ACHN (cell line): ENCODE measurements around the gene ASB10.

Experiments
- DNase-seq: peaks from one replicate; pipeline ENCODE4 v3.0.0-alpha.2; 2015
- in situ Hi-C: cut with HindIII; loops from 2 replicates; pipeline ENCODE4 v1.10.0; 2017; ENCODE audit warnings: low sequenced_read_pairs, low pct_ligation_motif_present, low pct_unique_long_range_greater_than_20kb

The ASB10 gene

DNA sequence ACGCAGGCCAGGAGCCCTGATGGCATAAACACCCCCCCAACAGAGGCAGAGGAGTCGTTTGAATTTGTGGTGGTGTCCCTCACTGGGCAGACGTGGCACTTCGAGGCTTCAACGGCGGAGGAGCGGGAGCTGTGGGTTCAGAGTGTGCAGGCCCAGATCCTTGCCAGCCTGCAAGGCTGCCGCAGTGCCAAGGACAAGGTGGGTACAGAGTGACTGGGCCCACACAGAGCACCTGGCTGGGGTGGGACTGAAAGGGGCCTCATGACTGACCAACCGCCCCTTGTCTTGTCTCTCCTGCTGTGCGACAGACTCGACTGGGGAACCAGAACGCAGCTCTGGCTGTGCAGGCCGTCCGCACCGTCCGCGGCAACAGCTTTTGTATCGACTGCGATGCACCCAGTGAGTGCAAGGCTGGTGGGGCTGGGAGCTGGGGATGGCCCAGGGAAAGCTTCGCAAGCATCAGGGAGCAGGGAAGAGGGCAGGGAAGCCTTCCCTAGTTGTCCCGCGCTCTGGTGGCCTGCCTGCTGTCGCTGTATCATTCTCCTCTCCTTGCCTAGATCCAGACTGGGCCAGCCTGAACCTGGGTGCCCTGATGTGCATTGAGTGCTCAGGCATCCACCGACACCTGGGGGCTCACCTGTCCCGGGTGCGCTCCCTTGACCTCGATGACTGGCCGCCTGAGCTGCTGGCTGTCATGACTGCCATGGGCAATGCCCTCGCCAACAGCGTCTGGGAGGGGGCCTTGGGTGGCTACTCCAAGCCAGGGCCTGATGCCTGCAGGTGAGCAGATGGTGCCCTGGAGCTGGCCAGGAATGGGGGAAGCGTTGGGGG, 45.0 kb downstream of the ASB10 start:
- no peak for DNase-seq
- in situ Hi-C loops, result no loop called here

DNA sequence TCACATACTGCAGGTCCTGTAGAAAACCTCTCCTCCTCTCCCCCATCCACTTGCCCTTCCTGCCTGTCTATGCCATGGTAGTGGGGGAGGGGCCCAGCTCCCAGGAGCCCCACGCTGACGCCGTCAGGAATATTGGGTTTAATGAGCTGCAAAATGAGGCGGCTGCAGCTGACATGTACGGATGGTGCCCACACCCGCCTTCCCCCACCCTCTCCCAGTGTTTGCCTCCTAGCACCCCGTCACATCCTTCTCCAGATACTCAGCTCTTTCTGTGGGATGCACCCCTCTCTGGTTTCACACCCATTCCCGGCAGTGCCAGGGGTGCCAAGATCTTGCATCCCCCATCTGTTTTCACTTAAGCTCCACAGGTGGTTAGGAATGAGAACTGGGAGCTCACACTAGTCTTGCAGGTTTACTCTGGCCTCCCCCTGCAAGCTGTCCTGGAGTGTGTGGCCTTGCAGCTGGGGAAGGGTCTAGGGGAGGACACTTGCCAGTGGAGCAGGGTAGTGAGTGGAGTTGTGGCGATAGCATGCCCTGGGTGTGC, 45.7 kb downstream of the ASB10 start:
- DNase-seq, result no peak
- in situ Hi-C loops, result no loop called here

DNA sequence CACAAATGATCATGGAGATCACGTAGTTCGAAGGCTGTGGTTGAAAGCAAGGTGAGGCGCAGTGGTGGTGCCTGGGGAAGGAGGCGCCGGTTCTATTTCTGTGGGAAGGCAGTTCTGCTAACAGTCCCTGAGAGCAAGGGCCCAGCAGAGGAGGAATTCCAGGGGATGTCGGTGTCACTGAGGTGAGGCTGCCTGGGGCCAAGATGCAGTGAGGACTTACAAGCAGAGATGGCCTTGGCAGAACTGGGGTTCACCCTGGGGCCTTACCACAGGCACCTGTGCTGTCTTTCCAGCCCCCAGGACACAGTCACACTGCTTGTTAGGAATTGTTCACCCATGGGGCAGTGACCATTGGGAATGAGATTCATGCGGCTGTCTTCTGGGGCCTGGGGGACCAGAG, 46.2 kb downstream of the ASB10 start:
- in situ Hi-C loops, result no loop called here
- no peak for DNase-seq

DNA sequence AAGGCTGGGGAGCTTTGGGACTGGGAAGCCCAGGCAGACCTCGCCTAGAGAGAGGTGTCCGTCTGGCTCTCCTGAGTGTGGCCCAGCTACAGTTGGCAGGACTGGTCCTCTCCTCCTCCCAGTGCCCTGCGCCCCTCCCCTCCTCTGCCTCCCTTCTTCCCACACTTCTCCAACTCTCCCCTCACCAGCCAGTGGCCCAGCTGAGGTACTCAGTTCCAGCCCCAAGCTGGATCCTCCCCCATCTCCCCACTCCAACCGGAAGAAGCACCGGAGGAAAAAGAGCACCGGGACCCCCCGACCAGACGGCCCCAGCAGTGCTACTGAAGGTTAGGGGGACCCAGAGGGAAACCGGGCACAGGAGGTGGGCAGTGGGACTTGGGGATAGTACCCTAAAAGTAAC, 47.3 kb downstream of the ASB10 start:
- DNase-seq, result no peak
- in situ Hi-C loops, result no loop called here

DNA sequence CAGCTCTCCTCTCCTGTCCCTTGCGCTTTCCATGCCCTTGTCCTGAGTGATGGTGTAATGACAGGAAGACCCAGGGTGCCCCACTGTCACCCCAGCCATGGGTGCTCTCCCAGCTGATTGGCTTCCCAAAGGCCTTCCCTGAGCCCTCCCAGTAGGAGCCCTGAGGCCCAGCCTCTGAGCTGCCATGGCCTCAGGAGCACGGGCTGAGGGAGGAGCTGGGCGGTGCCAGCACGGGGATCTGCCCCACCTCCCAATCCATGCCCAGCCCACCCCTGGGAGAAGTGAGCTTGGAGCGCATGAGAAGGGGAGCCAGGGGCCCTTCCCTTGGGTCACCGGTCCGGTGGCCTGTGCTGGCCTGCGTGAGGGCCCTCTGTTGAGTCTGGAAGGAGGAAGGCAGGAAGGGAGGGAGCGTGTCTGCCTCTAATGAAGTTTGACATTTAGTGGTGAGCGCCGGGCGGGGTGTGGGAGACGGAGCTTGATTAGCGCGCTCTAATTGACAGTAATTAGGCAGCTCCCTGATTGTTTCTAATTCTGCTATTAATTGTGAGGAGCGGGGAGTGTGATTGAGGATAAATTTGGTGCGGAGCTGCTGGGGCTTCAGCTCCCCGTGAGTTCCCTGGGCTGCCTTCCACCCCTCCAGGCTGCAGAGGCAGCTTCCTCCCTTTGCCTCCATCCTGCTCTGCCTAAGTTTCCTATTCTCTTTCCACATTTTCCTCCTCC, 47.8 kb downstream of the ASB10 start:
- in situ Hi-C loops, result no loop called here
- DNase-seq, result no peak

DNA sequence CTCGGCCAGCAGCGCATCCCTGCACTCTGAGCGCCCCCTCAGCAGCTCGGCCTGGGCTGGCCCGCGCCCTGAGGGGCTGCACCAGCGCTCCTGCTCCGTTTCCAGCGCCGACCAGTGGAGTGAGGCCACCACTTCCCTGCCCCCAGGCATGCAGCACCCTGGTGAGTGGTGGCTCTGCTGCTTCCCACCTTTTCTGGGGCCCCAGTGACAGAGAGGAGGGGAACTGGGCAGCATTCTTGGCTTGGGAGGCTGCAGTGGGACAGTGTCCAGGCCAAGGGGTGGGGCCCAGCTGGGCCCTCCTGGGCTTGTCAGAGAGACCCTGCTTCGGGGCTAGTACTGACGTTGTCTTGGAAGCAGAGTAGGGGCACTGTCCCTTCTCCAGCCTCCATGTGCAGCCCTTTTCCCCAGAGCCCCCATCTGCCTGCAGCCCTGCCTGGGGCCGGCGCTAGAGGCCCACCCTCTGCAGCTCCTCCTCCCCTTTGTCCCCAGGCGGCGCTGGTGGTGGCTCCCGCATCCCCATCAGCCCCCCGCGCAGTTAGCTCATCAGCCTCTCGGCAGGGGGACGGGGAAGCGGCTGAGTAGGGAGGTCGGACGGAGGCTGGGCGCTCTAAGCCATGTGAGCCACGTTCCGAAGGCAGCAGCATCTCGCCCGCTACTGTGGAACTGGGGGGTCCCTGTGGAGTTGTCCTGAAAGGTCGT, 48.7 kb downstream of the ASB10 start:
- DNase-seq, result no peak
- in situ Hi-C loops, result no loop called here

DNA sequence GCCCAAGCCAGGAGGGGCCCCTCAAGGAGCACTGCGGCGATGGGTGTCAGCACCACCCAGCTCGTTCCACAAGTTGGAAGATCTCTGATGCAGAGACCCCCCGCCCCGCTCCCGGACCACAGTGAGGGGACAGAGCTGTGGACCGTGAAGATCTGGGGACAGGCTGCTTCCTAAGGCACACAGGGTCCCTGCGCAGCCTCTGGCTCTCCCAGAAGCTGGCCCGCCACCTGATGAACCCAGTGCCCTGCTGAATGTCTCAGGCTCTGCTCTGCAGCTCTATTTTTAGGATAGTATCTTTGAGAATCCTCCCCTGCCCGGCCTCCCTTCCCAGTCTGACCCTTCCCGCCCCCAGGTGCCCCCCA, 49.3 kb downstream of the ASB10 start:
- no peak for DNase-seq
- in situ Hi-C loops, result no loop called here

DNA sequence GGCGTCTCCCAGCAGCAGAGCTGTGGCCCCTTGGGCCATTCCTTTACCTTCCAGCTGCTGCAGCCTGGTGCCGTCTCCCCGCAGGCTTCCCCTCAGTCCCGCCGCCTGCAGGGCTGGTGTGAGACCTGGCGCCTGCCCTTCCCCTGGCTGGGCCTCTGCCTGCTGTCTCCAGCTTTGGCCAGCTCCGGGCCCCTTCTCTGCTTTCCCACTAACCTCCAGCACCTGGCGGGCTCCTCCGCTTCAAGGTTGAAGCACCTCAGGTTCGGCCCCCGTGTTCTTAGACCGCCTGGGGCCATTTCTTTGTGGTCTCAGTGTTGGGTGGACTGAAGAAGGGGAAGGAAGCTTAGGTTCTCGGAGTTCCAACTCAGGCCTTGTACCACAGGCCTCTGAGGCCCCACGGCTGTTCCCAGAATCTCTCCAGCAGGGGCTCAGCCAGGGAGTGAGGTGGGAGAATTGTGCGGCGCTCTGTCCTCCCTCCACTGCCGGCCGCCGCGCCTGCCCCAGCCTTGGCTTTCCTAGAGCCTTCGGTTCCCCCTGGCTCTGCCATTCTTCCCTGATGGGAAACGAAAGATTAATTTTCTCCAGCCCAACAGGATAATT, 49.9 kb downstream of the ASB10 start:
- DNase-seq, result no peak
- in situ Hi-C loops, result no loop called here

DNA sequence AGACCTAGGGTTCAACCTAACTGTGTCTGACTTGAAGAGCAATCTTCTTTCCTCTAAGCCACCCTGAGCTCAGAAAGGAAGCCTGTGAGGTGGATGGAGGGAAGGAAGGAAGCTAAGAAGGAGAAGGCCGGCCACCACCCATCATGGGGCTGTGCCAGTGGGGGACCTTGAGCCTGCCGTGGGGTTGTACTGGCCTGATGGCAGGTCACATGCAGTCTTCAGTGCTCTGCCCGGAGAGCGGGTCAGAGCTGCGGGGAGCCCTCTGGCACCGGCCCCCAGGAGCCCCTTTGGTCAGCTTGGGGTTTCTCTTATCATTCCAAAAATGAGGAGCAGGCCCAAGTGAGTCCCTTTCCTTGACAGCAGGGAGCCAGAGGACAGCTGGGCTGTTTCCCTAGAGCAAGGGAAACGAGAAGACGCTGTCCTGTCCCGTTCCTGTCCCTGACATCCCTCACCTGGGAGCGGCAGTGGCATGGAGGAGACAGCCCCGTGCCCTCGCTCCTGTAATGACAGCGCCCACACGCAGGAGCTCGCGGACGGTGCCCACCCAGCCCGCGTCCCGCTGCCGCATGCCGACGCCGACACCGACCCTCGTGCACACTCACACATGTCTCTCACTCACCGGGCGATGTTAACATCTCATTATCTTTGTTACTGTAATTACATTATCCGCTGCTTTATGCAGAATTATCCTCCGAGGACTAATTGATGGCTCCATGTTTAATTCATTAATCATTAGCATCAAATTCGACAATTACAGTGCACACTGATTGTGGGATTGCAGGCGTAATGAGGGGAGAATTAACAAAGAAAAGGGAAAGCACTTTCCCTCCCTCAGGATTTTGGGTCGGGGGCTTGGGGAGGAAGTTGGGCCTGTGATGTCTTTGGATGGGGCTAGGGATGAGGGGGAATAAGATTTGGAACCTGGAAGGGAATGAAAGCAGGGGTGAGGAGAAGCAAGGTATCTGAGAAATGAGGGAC, 50.9 kb downstream of the ASB10 start:
- in situ Hi-C loops, result no loop called here

DNA sequence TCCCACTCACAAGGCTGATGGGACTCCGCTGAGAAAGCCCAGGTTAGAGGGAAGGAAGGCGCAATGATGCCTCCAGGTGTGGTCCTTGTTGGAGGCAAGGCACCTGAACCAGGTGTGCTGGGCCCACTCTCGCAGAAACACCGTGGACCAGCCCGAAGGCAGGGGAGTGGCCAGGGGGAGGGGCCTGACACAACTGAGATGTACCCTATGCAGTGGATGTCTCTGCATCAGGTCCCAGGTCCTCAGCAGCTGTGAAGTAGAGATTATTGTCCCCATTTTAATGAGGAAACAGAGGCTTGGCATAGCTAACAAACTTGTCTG, 51.6 kb downstream of the ASB10 start:
- DNase-seq, result no peak
- in situ Hi-C loops, result no loop called here

More for the DNA sequence above, 50.9 kb downstream of the ASB10 start:
- no peak for DNase-seq

DNA sequence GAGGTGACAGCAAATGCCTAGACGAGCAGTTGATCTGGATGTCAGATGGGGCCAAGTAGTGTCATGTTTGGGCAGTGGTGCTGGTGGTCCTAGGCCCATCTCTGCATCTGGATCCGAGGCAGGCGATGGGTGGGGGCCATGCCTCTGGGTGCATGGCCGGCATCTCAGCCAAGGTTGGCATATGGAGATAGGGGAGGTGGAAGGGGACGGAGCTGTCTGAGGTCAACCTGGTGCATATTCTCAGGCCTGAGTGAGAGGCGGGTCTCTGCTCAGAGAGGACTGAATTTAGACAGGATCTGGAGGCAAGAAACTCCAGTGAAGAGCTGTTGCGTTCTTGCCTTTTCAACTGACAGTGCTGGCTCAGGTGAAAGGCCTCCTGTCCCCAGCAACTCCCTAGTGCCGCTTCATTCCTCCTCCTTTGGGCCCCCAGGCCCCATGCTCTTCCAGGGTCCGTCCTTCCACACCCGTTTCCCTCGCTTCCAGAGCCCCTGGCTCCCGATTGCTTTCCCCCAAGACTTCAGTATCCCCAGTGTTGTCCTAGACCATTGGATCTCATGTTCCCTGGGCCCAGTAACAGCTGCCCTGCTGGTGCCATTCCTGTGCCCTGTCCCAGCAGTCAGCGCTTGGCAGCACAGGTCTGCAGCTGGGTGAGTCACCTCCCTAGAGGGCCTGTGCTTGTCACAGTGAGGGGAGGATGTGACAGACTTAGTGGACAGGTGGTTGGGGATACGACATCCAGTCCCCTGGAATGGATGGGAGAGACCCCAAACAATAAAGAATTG, 52.1 kb downstream of the ASB10 start:
- in situ Hi-C loops, result no loop called here
- DNase-seq, result no peak

DNA sequence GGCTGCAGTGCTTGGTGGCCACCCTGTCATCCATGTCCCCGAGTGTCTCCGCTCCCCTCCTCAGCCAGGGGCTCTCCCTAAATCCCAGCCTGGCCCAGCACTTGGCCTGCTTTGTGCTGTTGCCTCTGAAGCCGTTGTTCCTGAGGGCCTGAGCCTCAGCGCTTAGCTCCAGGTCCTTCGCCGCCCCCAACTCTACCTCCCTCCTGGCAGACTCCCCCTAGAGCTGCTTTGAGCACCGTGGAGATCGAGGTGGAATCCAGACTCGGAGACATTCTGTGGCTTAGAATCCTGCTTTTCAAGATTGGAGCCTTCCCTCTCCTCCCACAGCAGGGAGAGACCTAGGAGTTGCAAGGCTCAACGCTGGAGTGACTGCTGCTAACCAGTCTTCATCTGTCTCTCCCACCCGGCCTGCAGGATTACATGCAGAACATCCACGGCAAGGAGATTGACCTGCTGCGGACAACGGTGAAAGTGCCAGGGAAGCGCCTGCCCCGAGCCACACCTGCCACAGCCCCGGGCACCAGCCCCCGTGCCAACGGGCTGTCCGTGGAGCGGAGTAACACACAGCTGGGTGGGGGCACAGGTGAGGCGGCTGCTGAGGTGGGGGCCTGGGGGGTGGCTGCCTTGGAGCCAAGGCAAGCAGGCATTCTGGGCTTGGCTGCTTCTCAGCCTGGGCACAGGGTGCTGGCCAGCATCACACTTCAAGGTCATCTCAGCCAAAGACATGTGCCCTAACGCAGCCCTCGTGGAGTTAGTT, 52.9 kb downstream of the ASB10 start:
- in situ Hi-C loops, result no loop called here
- no peak for DNase-seq

DNA sequence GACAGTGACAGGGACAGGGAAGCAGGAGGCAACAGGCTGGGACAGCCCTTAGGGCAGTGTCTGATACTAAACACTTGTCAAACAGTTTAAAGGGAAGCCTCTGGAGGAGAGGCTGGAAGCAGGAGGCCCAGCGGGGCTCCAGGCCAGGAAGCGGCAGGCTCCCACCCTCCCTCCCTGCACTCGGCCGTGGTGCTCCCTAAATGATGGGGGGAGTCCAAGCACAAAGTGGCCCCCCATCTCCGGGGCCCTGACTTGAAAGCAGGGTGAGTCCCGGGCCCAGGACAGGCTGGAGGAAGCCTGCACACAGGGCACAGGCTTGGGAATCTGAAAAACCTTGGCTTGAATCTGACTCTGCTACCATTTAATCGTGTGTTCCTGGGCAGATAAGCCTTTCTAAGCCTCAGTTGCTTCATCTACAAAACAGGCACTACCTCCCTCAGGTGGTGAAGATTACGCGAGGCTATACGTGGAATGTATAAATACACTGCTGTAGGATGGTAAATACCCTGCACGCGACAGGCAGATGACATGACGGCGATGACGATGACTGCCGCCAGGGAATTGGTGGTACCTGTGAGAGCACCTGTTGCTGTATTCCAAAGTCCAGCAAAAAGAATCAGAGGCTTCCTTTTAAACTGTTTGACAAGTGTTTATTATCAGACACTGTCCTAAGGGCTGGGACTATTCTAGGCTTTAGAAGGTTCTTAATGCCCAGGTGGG, 53.6 kb downstream of the ASB10 start:
- in situ Hi-C loops, result no loop called here
- DNase-seq, result no peak

DNA sequence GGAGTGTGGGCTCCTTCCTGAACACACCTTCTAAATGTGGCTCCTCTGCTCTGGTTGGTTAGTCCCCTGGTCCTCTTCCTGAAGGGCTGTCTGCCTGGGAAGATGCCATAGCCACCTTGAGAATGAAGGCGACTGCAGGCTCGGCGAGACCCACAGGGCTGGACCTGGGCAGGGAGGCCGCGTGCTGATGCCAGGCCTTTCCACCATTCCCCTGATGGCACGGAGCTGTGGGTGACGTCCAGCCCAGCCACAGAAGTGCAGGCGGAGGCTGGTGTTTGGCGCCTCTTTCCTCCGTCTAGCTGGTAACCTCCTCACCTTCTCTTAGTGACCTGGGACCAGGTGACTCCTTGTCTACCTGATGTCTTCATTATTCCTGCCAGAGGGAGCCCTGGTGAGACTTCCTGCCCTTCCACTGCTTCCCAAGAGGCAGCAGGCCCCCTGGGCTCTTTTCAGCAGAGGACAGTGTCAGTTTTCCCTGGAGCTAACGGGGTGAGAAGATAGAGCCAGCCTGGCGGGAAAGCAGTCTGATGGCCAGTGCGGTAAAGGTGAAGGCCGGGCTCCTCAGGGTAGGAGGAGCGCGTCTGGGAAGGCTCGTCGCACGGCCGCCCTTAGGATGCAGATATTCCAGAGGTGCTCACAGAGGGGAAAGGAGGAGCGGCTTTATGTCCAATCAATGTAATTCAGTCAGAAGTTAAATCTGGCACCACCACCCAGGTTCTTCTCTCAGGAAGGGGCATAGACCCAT, 54.4 kb downstream of the ASB10 start:
- in situ Hi-C loops, result no loop called here
- no peak for DNase-seq

DNA sequence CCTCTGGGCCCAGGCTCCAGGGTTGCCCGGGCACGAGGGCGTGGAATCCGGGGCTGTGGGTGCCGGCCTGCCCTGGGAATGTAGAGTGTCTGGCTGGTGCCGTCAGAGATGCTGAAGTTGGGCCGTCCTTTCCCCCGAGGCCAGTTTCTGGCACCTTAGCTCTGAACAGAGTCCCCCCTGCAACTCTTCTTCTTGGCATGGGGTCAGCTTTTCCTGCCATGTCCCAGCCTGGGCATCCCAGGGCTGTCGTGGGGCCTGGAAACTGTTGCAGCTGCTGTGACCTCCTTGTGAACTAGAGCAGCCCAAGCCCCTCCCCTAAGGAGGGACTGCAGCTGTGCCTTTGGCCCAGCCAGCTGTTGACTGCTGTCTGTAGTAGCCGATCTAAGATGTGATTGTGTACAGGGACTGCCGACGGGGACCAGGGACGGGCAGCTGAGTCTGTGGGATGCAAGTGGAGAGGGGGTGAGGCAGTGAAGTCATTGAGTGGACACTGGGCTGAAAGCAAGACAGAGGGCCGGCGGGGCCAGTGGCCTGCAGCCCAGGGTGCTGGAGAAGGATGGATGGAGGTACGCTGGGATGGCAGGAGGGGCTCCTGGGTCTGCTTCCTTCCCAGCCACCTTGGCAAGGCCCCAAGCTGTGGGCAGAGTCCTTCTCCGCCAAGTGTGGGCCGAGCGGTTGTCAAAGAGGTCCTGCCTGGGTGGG, 55.3 kb downstream of the ASB10 start:
- in situ Hi-C loops, result no loop called here
- DNase-seq, result no peak
